AG04449 (cell line): ENCODE data around the gene PXMP4.
A peak's percentile ranks its signal among the peaks of the same experiment; 100 is the strongest.

Source experiments
- CTCF ChIA-PET: fragments of 350-600 bp; formaldehyde crosslinking; extraction: SDS; loops from one replicate; lab custom pipeline; 2021; ENCODE audit warnings: antibody characterized with exemption; lab: Yijun Ruan, JAX
- POLR2A ChIA-PET: fragments of 400-600, 350-600 bp; formaldehyde crosslinking; extraction: SDS; loops from one replicate; lab custom pipeline; 2020; ENCODE audit warnings: antibody characterized with exemption, inconsistent platforms; lab: Yijun Ruan, JAX
- DNase-seq: peaks from one replicate; pipeline ENCODE4 v3.0.0-alpha.2; 2010; ENCODE audit warnings: low read depth, low spot score
- H3K4me3 ChIP-seq: 2 replicates; pipeline ENCODE4 v1.5.1; 2011; ENCODE audit warnings: low read depth, mild to moderate bottlenecking, control low read depth, low read length
- TF ChIP-seq, protein P1 (sequence below): IDR thresholded peaks from one replicate; pipeline ENCODE4 v1.5.1; 2011; ENCODE audit warnings: mild to moderate bottlenecking, moderate library complexity, low read length, control low read depth, inconsistent platforms; ENCODE audit not compliant: insufficient read depth; ENCODE audit errors: missing control alignments

Gene PXMP4

DNA sequence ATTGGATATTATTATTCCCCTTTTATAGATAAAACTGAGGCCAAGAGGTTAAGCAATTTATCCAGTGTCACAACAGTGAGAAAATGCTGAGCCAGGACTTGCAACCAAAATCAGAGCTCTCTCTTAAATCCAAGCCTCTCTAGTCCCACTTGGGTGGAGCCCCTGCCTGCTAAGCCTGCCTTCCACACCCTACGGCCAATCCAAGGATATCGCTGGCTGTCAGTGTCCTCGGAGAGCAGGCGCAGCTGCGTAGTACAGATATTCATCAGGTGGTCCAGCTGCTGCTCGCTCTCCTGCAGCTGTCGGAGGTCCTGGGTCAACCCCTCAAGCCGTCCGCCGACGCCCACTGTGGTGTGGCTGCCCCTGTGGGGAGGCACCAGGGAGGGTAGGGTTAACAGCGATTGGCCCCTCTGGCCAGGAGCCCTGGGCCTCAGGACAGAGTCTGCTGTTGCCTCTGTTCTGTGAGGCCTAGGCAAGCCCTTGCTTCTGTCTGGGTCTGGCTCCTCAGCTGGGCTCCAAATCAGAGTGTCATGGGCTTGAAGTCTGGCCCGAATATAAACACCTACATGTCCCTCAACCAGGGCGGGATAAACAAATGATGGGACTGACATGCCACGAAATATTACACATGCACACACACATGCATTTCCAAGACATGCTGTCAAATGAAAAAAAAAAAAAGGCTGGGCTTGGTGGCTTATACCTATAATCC lies 42.0 kb downstream of the PXMP4 start:
- ChIA-PET CTCF (interaction anchor here (5.3 kb wide), 1 partner anchor 10 kb away, joined by 40 read pairs; the partner anchor contains the start of gene ACTL10), POLR2A (no interaction called here)
- no peak for DNase-seq
- no peak overlapping the region for H3K4me3 ChIP-seq
- TF ChIP-seq, protein P1, sequence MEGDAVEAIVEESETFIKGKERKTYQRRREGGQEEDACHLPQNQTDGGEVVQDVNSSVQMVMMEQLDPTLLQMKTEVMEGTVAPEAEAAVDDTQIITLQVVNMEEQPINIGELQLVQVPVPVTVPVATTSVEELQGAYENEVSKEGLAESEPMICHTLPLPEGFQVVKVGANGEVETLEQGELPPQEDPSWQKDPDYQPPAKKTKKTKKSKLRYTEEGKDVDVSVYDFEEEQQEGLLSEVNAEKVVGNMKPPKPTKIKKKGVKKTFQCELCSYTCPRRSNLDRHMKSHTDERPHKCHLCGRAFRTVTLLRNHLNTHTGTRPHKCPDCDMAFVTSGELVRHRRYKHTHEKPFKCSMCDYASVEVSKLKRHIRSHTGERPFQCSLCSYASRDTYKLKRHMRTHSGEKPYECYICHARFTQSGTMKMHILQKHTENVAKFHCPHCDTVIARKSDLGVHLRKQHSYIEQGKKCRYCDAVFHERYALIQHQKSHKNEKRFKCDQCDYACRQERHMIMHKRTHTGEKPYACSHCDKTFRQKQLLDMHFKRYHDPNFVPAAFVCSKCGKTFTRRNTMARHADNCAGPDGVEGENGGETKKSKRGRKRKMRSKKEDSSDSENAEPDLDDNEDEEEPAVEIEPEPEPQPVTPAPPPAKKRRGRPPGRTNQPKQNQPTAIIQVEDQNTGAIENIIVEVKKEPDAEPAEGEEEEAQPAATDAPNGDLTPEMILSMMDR, result no peak

DNA sequence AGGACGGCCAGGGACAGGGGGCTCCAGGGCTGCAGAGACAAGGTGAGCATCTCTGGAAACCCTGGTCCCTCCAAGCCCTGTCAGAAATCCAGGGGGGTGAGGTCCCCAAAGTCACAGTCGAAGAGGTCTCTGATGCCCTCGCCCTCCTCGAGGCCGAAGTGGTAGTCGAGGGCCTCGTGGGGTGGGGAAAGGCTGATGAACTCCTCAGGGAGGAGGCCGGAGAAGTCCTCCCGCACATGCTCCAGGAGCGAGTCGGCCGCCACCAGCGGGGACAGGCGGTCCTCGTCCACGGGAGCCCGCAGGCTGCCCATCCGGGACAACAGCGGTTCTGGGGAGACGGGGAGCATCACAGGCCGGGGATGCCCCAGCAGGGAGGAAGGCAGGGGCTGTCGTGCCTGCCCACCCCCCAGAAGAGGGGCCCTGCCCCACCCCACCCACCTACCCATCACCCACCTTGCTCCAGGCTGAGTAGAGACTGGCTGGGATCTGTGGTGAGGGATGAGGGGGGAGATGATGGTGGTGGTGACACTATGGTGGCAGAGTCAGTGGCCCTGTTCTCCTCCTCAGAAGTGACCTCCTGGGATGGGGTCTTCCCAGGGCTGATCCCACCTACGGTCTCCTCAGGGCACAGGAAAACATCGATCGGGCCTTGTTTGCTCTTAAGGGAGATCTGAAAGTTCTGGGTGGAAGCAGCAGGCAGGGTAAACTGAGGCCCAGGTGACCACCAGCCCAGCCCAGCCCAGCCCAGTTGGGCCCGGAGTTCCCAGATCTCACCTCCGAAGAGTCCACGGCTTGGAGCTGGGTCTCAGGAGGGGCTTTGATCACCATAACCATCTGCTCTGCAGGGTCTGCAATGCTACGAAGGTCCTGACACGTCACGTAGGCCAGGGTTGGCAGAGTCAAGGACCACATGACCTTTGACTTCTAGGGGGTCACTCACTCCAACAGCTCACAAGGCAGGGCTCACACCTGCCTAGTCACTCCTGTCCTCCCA lies 43.2 kb downstream of the PXMP4 start:
- DNase-seq, result no peak
- POLR2A ChIA-PET, result no interaction called here
- CTCF ChIA-PET, result interaction anchor here (0.7 to 5.3 kb wide), 2 partner anchors 9 to 10 kb away, joined by 3 to 40 read pairs; partner anchors contain the start of genes ACTL10 and E2F1
- TF ChIP-seq, protein P1, result no peak
- H3K4me3 ChIP-seq, result no peak overlapping the region

DNA sequence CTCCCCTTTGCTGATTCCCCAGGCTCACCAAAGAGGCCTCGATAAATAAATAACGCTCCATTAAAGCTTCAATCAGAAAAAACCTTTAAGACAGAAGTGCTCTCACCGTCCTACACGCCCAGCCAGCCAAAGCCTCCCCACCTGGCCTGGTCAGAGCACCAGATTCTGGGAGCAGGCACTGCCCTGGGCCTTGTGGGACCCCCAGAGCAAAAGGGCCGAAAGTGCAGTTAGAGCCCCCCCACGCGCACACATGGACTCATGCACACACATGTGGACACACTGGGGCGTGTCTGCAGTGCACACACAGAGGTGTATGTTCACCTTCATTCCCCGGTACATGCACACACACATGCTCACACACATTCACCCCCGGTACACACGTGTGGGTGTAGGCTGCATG lies 44.0 kb downstream of the PXMP4 start:
- ChIA-PET POLR2A (no interaction called here), CTCF (interaction anchor here (1.7 to 2.1 kb wide), 2 partner anchors 9 to 11 kb away, joined by 5 to 7 read pairs; partner anchors contain the start of gene E2F1)
- DNase-seq, result no peak
- TF ChIP-seq, protein P1, result no peak
- H3K4me3 ChIP-seq, result no peak overlapping the region

DNA sequence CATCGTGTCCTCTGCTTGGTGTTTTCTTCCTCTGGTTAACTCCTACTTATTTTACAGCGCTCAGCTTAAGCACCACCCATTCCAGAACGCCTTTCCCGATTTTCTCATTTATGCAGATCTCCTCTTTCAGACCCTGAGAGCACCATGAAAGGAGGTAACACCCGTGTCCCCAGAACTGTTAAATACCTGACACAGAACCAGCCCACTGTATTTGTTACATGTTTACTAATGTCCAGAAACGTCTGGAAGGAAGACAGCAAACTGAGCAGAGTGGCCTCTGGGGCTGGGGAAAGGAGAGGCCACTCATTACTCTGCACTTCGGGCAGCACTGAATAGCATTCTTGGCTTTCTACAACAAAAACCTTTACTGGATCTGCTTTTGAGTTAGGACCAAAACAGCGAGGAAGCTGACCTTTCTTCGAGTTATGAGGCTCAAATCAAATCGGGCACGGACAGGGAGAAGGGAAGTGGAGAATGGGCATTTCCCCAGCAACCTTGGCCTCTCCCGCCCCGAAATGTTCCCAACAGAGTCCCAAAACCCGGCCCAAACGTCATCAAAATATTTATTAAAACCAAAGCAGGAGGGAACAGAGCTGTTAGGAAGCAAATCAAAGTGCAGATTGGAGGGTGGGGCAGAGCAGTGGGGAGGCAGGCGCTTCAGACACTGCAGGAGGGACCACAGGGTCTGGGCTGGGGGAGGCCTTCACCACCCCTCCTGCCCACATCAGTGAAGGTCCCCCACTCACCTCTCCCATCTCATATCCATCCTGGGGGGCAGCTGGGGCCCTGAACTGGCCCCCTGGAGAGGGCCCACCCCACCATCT lies 44.8 kb downstream of the PXMP4 start:
- no peak for DNase-seq

More for the DNA sequence above, 44.8 kb downstream of the PXMP4 start:
- TF ChIP-seq, protein P1, result no peak
- H3K4me3 ChIP-seq, result peak overlapping the region; percentile 71
- ChIA-PET CTCF (interaction anchor here (1.4 to 2.1 kb wide), 3 partner anchors 10 to 188 kb away, joined by 3 to 7 read pairs (median 5); partner anchors contain the start of gene E2F1), POLR2A (interaction anchor here (0.7 to 1.5 kb wide), 3 partner anchors 9 to 255 kb away, joined by 3 to 10 read pairs (median 3); partner anchors contain the start of gene ACTL10)
